PC-3 (cell line): ENCODE data around the gene RABGAP1L. TPM values are rescaled to one million over a fixed set of nuclear protein-coding genes. Genes with fewer than 3 reads are reported as not detected.

Source experiments
- ATAC-seq: fragments of 200-7000 bp; cut with Tn5 transposase; 2 replicates; pipeline ENCODE4 v1.9.1; 2020; ENCODE audit warnings: mild to moderate bottlenecking, moderate library complexity
- BruUV-seq: library from RNA; stranded (reverse); fragments of 400-500 nt; replicated peaks from 2 replicates; lab custom pipeline; 2021; lab: Mats Ljungman, UMichigan
- CTCF ChIA-PET: fragments of 300-600 bp; sonication (Branson Sonifier 250); formaldehyde crosslinking; loops from one replicate; lab custom pipeline; 2022; ENCODE audit warnings: antibody characterized with exemption; lab: Charles Lee
- POLR2A ChIA-PET: fragments of 300-600 bp; sonication (Branson Sonifier 250); formaldehyde crosslinking; loops from one replicate; lab custom pipeline; 2022; ENCODE audit warnings: antibody characterized with exemption; ENCODE audit not compliant: unreplicated experiment; lab: Charles Lee
- DNase-seq: peaks from one replicate; pipeline ENCODE4 v3.0.0-alpha.2; 2015
- H2AFZ ChIP-seq: fragments of 300-600 bp; sonication (generic); 2 replicates; pipeline ENCODE4 v1.6.0; 2016; ENCODE audit warnings: antibody characterized with exemption, low read length
- H3F3A ChIP-seq: fragments of 300-600 bp; sonication (generic); one replicate; pipeline ENCODE4 v1.6.0; 2017; ENCODE audit warnings: antibody characterized with exemption, low read length, control low read depth, mild to moderate bottlenecking; ENCODE audit not compliant: unreplicated experiment
- H3K27ac ChIP-seq: fragments of 300-600 bp; sonication (generic); 2 replicates; pipeline ENCODE4 v1.5.1; 2016; ENCODE audit warnings: mild to moderate bottlenecking, low read length
- H3K27me3 ChIP-seq: fragments of 300-600 bp; sonication (generic); 2 replicates; pipeline ENCODE4 v1.6.1; 2016; ENCODE audit warnings: low read length, mixed read lengths
- H3K36me3 ChIP-seq: fragments of 300-600 bp; sonication (generic); 2 replicates; pipeline ENCODE4 v1.6.1; 2016; ENCODE audit warnings: low read depth, mixed run types, low read length, mixed read lengths
- H3K4me1 ChIP-seq: fragments of 300-600 bp; sonication (generic); 2 replicates; pipeline ENCODE4 v1.5.1; 2016; ENCODE audit warnings: low read length; ENCODE audit not compliant: insufficient read depth
- H3K4me2 ChIP-seq: fragments of 300-600 bp; sonication (generic); 2 replicates; pipeline ENCODE4 v1.6.0; 2016; ENCODE audit warnings: low read length
- H3K4me3 ChIP-seq: fragments of 300-600 bp; sonication (generic); 2 replicates; pipeline ENCODE4 v1.5.1; 2016; ENCODE audit warnings: mild to moderate bottlenecking, low read length, mixed read lengths
- H3K79me2 ChIP-seq: fragments of 300-600 bp; sonication (generic); 2 replicates; pipeline ENCODE4 v1.6.1; 2017; ENCODE audit warnings: low read length, mixed read lengths
- H3K9ac ChIP-seq: fragments of 300-600 bp; sonication (generic); 2 replicates; pipeline ENCODE4 v1.6.0; 2016; ENCODE audit warnings: mild to moderate bottlenecking, low read length
- H3K9me2 ChIP-seq: fragments of 300-600 bp; sonication (generic); replicated peaks from 2 replicates; pipeline ENCODE4 v1.6.1; 2016; ENCODE audit warnings: mixed run types, low read length, mixed read lengths
- H3K9me3 ChIP-seq: fragments of 300-600 bp; sonication (generic); 2 replicates; pipeline ENCODE4 v1.6.1; 2016; ENCODE audit warnings: low read length, mixed read lengths
- H4K20me1 ChIP-seq: fragments of 300-600 bp; sonication (generic); 2 replicates; pipeline ENCODE4 v1.6.1; 2016; ENCODE audit warnings: low read length, mixed read lengths
- CTCF ChIP-seq: fragments of 300-600 bp; sonication (generic); conservative IDR thresholded peaks from 2 replicates; pipeline ENCODE4 v1.5.1; 2017; ENCODE audit warnings: antibody characterized with exemption, low read depth, mild to moderate bottlenecking, low read length
- EZH2 ChIP-seq: fragments of 300-600 bp; sonication (generic); IDR thresholded peaks from one replicate; pipeline ENCODE4 v1.6.1; 2017; ENCODE audit warnings: antibody characterized with exemption, mild to moderate bottlenecking, low read length; ENCODE audit not compliant: unreplicated experiment
- EZH2phosphoT487 ChIP-seq: fragments of 300-600 bp; sonication (generic); IDR thresholded peaks from 2 replicates; pipeline ENCODE4 v1.6.1; 2018; ENCODE audit warnings: mild to moderate bottlenecking, antibody characterized with exemption, low read length, borderline replicate concordance
- intact Hi-C: fragments of 100-400 bp; cut with micrococcal nuclease; formaldehyde crosslinking; loops from 2 replicates; pipeline ENCODE4 v1.9.0; 2023
- total RNA-seq: library from RNA; depleted of rRNA; stranded (reverse); fragments of >200 nt; gene quantifications from 2 replicates; pipeline ENCODE4 v1.2.3, GENCODE V29; 2014

The RABGAP1L gene
- total RNA-seq, 1 experiment from 2014 or later: 24.4 TPM

- ATAC-seq (no peak), DNase-seq (no peak)
- no peaks in the 10 kb centered on the region for H3K9me3 ChIP-seq
- H3K9ac ChIP-seq: no peak overlapping the region
- no peaks in the 10 kb centered on the region for H3F3A ChIP-seq
- H3K4me1 ChIP-seq: no peaks in the 10 kb centered on the region
- no peak overlapping the region for H3K27ac ChIP-seq
- H3K4me2 ChIP-seq: no peak overlapping the region
- no peak overlapping the region for H3K4me3 ChIP-seq
- H3K79me2 ChIP-seq: no peaks in the 10 kb centered on the region
- no TSS peak for BruUV-seq
- no peaks in the 10 kb centered on the region for H3K27me3 ChIP-seq
- TF ChIP-seq CTCF: no peak
- intact Hi-C loops: no loop called here
- H2AFZ ChIP-seq: no peak overlapping the region
- POLR2A ChIA-PET: no interaction called here
- CTCF ChIA-PET: no interaction called here
- no peaks in the 10 kb centered on the region for H3K9me2 ChIP-seq
- no peaks in the 10 kb centered on the region for H3K36me3 ChIP-seq
- no peaks in the 10 kb centered on the region for H4K20me1 ChIP-seq
These were observed 320.0 kb downstream of the RABGAP1L start for GRCh38 chr1:174479281-174479680.

- Histone ChIP-seq H3K36me3 (no peaks in the 10 kb centered on the region), H2AFZ (no peak overlapping the region), H3K79me2 (no peaks in the 10 kb centered on the region), H3F3A (no peaks in the 10 kb centered on the region), H3K9me3 (no peaks in the 10 kb centered on the region), H3K27me3 (no peaks in the 10 kb centered on the region), H3K4me1 (no peaks in the 10 kb centered on the region), H3K4me2 (no peak overlapping the region), H3K27ac (no peak overlapping the region), H3K9ac (no peak overlapping the region), H3K4me3 (no peak overlapping the region), H4K20me1 (no peaks in the 10 kb centered on the region), H3K9me2 (no peaks in the 10 kb centered on the region)
- DNase-seq (no peak), ATAC-seq (no peak)
- ChIA-PET POLR2A (no interaction called here), CTCF (no interaction called here)
- TF ChIP-seq EZH2 (no peak), EZH2phosphoT487 (no peak), CTCF (no peak)
- intact Hi-C loops: no loop called here
- BruUV-seq: no TSS peak
These were observed 321.0 kb downstream of the RABGAP1L start for GRCh38 chr1:174480324-174480723.

- TF ChIP-seq CTCF (no peak), EZH2phosphoT487 (no peak), EZH2 (no peak)
- ATAC-seq: no peak
- Histone ChIP-seq H3K27me3 (no peaks in the 10 kb centered on the region), H3K36me3 (no peaks in the 10 kb centered on the region), H3F3A (no peaks in the 10 kb centered on the region), H3K9ac (no peak overlapping the region), H3K9me3 (no peaks in the 10 kb centered on the region), H2AFZ (no peak overlapping the region), H3K4me3 (no peak overlapping the region), H3K4me1 (no peaks in the 10 kb centered on the region), H3K79me2 (no peaks in the 10 kb centered on the region), H3K9me2 (no peaks in the 10 kb centered on the region), H3K27ac (no peak overlapping the region), H3K4me2 (no peak overlapping the region), H4K20me1 (no peaks in the 10 kb centered on the region)
- intact Hi-C loops: no loop called here
- DNase-seq: no peak
- ChIA-PET POLR2A (no interaction called here), CTCF (no interaction called here)
- BruUV-seq: no TSS peak
These were observed 332.3 kb downstream of the RABGAP1L start for GRCh38 chr1:174491606-174492005.
